NT2/D1 (cell line): ENCODE measurements around the gene GPRIN1.

Experiments used
- SUZ12 ChIP-seq: IDR thresholded peaks from 2 replicates; pipeline ENCODE4 v1.6.1; 2011; ENCODE audit not compliant: insufficient read length, insufficient read depth; ENCODE audit errors: extremely low read depth
- YY1 ChIP-seq: IDR thresholded peaks from 2 replicates; pipeline ENCODE4 v1.6.1; 2011; ENCODE audit not compliant: insufficient read length, insufficient read depth
- ZNF274 ChIP-seq: IDR thresholded peaks from 2 replicates; pipeline ENCODE4 v1.6.1; 2011; ENCODE audit warnings: mild to moderate bottlenecking, low read depth, low read length

- TF ChIP-seq ZNF274 (no peak), YY1 (no peak), SUZ12 (no peak)
Observed at GRCh38 chr5:176594554-176594953, 15.4 kb downstream of the GPRIN1 start.
